Pancreas (tissue), 10 donors: ENCODE data around the gene DRAM2. TPM values are rescaled to one million over a fixed set of nuclear protein-coding genes. Genes with fewer than 3 reads are reported as not detected.

Experiments
- ATAC-seq, 4 donors: fragments of 200-7000 bp; cut with Tn5 transposase; one replicate each; pipeline versions ENCODE4 v1.8.0 to v1.9.1; 2020; ENCODE audit warnings: mild to moderate bottlenecking in 4 of 4, moderate library complexity in 4 of 4
- DNase-seq, 6 donors: peaks; one replicate each; pipeline ENCODE4 v3.0.0-alpha.2; 2020
- FAIRE-seq: peaks from 2 replicates; lab custom pipeline; 2012; peaks lifted over from hg19 to GRCh38; lab: Jason Lieb, UNC
- H3K27ac ChIP-seq, 4 donors: fragments of 200-600 bp; sonication (generic); 1 replicate in 3 of 4; 2 replicates in 1 of 4; pipeline versions ENCODE4 v1.5.0 to v1.8.0; 2020
- H3K27me3 ChIP-seq, 4 donors: fragments of 200-600 bp; one replicate each; pipeline ENCODE4 v1.8.0; 2021
- H3K36me3 ChIP-seq, 3 donors: fragments of 200-600 bp; sonication (generic) in 1 of 3; one replicate each; pipeline versions ENCODE4 v1.5.0 to v1.8.0; 2020 to 2021
- H3K4me1 ChIP-seq, 3 donors: fragments of 200-600 bp; one replicate each; pipeline ENCODE4 v1.8.0; 2021
- H3K4me3 ChIP-seq, 4 donors: fragments of 200-600 bp; sonication (generic) in 2 of 4; one replicate each; pipeline versions ENCODE4 v1.5.0 to v1.8.0; 2020 to 2021
- H3K9me3 ChIP-seq, 4 donors: fragments of 200-600 bp; one replicate each; pipeline ENCODE4 v1.8.0; 2021
- CTCF ChIP-seq, 4 donors: fragments of 200-600 bp; sonication (generic) in 3 of 4; IDR thresholded peaks; one replicate each; pipeline versions ENCODE4 v1.5.0 to v1.8.0; 2021; ENCODE audit warnings: antibody characterized with exemption in 4 of 4
- WGBS, 2 donors: extraction: QIAGEN DNeasy Blood & Tissue Kit; methylation state at CpG; one replicate each; pipeline ENCODE4 v1.1.7; 2013; 5-methylcytosine and 5-hydroxymethylcytosine counted together
- intact Hi-C, 3 donors: fragments of 100-400 bp; cut with DNase I; formaldehyde crosslinking; loops; one replicate each; pipeline versions ENCODE4 v1.11.1 to v1.14.2; 2022
- polyA plus RNA-seq, 2 donors: library from polyadenylated mRNA; stranded (reverse); fragments of 200-250 nt; gene quantifications; one replicate each; pipeline ENCODE4 v1.2.3, GENCODE V29; 2013
- total RNA-seq, 6 donors: library from RNA; stranded (reverse); fragmentation: NEBNext Ultra II Directional in 4 of 6; extraction: Animal tissue kit (Norgen Biotek cat#: 25700) in 4 of 6; gene quantifications; one replicate each; pipeline versions ENCODE4 v1.2.1 to v1.2.4, GENCODE V29; 2021 to 2023
- donor health status: healthy with polysubstance abuse.
- donor health status: DM: no; HTN: no; CAD: no; lungs with moderate emphysema.
- donor health status: DM: no; HTN: no; CAD: no.
- donor health status: control.
- donor health status: control.
- donor health status: Bipolar disorder and iron deficiency.
- donor health status: DM: yes; HTN: yes; CAD: no.
- donor health status: DM: no; HTN: no; CAD: no.
- donor health status: DM: no; HTN: no; CAD: no.
- donor health status: DM: yes; HTN: yes; CAD: no.

DRAM2 gene
- total and polyA plus RNA-seq, 8 donors = 10.2 to 32.2 (median 16.6) TPM

DNA sequence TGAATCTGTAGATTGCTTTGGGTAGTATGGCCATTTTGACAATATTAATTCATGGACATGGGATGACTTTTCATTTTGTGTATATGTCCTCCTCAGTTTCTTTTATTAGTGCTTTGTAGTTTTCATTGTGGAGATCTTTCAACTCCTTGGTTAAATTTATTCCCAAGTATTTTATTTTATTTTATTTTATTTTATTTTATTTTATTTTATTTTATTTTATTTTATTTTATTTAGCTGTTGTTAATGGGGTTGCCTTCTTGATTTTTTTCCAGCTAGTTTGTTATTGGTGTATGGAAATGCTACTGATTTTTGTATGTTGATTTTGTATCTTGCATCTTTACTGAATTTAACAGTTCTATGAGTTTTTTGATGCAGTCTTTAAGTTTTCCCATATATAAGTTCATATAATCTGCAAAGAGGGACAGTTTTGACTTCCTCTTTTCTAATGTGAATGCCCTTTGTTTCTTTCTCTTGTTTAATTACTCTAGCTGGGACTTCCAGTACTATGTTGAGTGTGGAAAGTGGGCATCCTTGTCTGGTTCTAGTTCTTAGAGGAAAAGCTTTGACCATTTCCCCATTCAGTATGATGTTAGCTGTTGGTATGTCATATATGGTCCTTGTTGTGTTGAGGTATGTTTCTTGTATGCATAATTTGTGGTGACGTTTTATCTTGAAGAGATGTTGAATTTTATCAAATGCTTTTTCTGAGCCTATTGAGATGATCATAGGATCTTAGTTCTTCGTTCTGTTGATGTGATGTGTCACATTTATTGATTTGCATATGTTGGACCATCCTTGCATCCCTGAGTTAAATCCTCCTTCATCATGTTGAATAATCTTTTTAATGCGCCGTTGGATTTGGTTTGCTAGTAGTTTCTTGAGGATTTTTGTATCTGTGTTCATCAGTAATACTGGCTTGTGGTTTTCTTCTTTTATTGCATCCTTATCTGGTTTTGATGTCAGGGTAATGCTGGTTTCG lies 14.4 kb upstream of the DRAM2 start:
- ATAC-seq = no peak
- no peaks in the 10 kb centered on the region for H3K4me1 ChIP-seq
- no peaks in the 10 kb centered on the region for H3K27me3 ChIP-seq
- no peak for FAIRE-seq
- no peak for DNase-seq
- intact Hi-C loops = no loop called here
- peaks cover 0 to 12% (median 5%) of the 10 kb centered on the region in 3 donors for H3K36me3 ChIP-seq
- H3K4me3 ChIP-seq = no peak overlapping the region
- no peak for TF ChIP-seq CTCF (IDR thresholded peaks at IDR 0.05)
- no peak overlapping the region for H3K27ac ChIP-seq
- WGBS, 2 donors = 92 to 97% methylated on average over 5 of the region's 5 CpGs
- H3K9me3 ChIP-seq = no peaks in the 10 kb centered on the region

GRCh38 chr1:111151838-111152237 lies 11.9 kb upstream of the DRAM2 start:
- intact Hi-C loops = no loop called here
- Histone ChIP-seq H3K4me1 (no peaks in the 10 kb centered on the region), H3K36me3 (peaks cover 0 to 18% (median 5%) of the 10 kb centered on the region in 3 donors), H3K4me3 (no peak overlapping the region), H3K9me3 (no peaks in the 10 kb centered on the region), H3K27me3 (no peaks in the 10 kb centered on the region), H3K27ac (no peak overlapping the region)
- DNase-seq (no peak), FAIRE-seq (no peak), ATAC-seq (no peak)
- WGBS, 2 donors = 64 to 69% methylated on average over 3 of the region's 3 CpGs
- no peak for TF ChIP-seq CTCF (IDR thresholded peaks at IDR 0.05)

DNA sequence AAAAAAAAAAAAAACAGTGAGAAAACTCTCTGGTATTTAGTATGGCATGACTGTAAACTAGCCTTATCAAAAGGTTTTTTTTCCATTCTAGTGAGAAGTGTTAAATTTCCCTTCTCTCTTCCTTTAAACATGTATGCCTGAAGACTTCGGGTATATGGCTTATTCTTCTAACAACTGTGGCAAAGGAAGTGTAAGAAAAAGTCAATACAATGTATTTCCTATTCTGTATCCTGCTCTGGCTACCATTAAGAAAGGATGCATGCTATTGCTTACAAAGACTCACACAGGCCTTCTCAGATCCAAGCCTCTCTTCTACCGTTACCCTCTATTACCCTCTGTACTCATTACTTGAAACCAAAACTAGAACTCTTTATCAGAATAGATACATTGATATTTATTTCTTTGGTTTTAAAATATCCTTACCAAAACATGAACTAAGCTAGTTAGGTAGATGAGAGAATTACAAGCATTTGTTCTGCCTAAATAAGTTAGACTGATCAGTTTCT lies 8.5 kb upstream of the DRAM2 start:
- intact Hi-C loops = no loop called here
- no peaks in the 10 kb centered on the region for H3K27me3 ChIP-seq
- TF ChIP-seq CTCF (IDR thresholded peaks at IDR 0.05) = no peak

GRCh38 chr1:111147948-111148347 lies 8.1 kb upstream of the DRAM2 start:
- WGBS, 2 donors = 38 to 43% methylated on average over 3 of the region's 3 CpGs
- ATAC-seq (no peak), DNase-seq (no peak), FAIRE-seq (no peak)
- Histone ChIP-seq H3K36me3 (peaks cover 0 to 9% (median 0%) of the 10 kb centered on the region in 3 donors), H3K4me1 (peaks cover 0 to 10% (median 0%) of the 10 kb centered on the region in 3 donors), H3K9me3 (no peaks in the 10 kb centered on the region), H3K27ac (no peak overlapping the region), H3K27me3 (no peaks in the 10 kb centered on the region), H3K4me3 (no peak overlapping the region)
- TF ChIP-seq CTCF (IDR thresholded peaks at IDR 0.05) = no peak
- intact Hi-C loops = no loop called here

More for the DNA sequence above, 8.5 kb upstream of the DRAM2 start:
- 82 to 87% methylated on average over 2 of the region's 2 CpGs for WGBS, 2 donors
- Histone ChIP-seq H3K4me3 (no peak overlapping the region), H3K9me3 (no peaks in the 10 kb centered on the region), H3K4me1 (peaks cover 0 to 10% (median 0%) of the 10 kb centered on the region in 3 donors), H3K36me3 (peaks cover 0 to 14% (median 2%) of the 10 kb centered on the region in 3 donors), H3K27ac (no peak overlapping the region)
- FAIRE-seq (no peak), DNase-seq (no peak), ATAC-seq (no peak)
